ENCODE results near the gene STYXL2.

STYXL2 gene

DNA sequence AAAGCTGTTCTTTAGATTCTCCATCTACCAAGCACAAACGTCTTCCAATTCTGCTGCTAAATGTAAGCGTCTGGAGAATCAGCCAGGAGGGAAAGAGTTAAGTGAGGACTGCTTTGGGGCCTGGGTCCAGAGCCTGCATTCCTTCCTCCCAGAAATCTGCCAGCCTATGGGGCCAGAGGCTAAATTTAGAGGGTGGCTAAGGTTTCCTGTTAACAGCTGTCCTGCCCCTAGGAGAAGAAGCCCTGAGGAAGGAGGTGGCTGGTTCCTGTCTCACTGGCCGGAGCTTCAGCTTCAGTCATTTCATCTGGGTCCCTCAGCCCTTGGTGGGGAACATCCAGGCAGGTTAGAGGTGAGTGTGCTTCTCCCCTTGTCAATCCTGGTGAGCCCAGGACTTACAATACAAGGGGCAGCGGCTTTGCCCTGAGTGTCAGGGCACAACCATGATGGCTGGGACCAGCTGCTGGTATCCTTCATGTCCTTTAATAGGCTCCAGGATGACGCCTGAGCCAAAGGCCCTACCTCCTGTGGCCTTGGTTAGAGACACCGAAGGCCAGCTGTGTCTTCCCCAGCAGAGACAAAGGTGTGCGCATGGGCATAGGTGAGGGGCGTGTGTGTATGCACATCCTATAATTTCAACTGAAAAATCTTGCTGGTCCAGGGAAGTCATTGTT lies at the start of gene STYXL2:
STYXL2 (plus strand) TSS at position 230 of the 671 bp plus-strand sequence. CDS start 775 bp downstream, outside the sequence.
- DNase-seq: peak; percentile 70
- in situ Hi-C loops (cut with MboI; ENCODE audit: low pct_unique_long_range_greater_than_20kb, low sequenced_read_pairs): no loop called here

DNA sequence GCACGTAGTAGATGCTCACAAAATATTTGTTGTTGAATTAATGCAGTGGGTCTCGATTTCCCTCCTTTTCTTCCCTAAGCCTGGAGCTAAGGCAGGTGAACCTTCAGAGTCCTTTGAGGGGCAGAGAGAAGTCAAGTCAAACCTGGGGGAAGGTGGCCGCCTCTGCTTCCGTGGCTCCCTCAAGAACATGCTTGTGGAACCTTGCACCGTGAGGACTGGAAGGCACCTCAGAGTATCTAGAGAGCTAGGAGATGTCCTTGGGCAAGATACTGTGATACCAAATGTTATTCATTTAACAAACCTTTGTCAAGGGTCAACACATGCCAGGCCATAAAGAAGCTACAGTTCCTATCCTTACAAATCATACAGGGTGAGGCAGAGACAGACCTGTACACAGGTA lies 42.0 kb upstream of the STYXL2 start:
- no peak for DNase-seq
- in situ Hi-C loops (cut with MboI; ENCODE audit: low pct_unique_long_range_greater_than_20kb, low sequenced_read_pairs): loop anchor here (10.0 kb wide), 1 partner anchor 137 kb away; no protein-coding TSS in a partner anchor

DNA sequence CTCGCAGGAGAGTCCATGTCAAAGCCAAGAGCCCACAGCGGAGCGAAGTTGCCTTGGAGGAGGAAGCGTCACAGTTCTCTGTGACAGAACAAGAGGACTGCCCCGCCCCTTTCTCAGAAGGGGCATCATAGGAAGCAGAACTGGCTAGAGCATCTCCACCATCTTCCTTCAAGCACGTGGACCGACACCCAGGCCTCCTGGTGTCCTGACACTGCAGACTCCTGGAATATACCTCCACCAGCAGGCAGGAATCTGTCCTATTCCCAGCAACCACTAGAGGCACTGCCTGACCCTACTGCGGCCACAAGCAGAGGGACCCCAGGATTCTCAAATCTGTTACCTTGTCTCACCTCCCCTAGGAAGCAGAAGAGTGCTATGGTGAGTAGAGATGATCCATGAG lies 41.5 kb upstream of the STYXL2 start:
- peak; percentile 35 for DNase-seq
- in situ Hi-C loops (cut with MboI; ENCODE audit: low pct_unique_long_range_greater_than_20kb, low sequenced_read_pairs): loop anchor here (10.0 kb wide), 1 partner anchor 138 kb away; no protein-coding TSS in a partner anchor

DNA sequence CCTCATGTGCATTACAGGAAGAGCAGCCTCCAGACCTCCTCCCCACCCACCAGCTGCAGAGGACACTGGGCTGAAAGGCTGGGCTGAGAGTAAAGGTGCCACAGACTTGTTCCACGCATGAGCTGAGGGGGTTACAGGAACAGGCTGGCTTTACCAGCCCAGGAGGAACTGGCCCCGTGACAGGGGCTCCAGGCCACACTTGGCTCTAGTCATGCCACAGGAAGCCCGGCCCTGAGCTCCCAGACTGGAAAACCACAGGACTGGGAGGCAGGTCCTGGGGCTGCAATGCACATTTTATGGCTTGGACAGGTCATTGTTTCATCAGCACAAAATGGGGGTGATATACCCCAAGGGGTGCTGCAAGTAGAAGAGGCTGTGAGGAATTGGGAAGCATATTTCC lies 39.3 kb upstream of the STYXL2 start:
- no peak for DNase-seq
- in situ Hi-C loops (cut with MboI; ENCODE audit: low pct_unique_long_range_greater_than_20kb, low sequenced_read_pairs): loop anchor here (10.0 kb wide), 1 partner anchor 140 kb away; no protein-coding TSS in a partner anchor

DNA sequence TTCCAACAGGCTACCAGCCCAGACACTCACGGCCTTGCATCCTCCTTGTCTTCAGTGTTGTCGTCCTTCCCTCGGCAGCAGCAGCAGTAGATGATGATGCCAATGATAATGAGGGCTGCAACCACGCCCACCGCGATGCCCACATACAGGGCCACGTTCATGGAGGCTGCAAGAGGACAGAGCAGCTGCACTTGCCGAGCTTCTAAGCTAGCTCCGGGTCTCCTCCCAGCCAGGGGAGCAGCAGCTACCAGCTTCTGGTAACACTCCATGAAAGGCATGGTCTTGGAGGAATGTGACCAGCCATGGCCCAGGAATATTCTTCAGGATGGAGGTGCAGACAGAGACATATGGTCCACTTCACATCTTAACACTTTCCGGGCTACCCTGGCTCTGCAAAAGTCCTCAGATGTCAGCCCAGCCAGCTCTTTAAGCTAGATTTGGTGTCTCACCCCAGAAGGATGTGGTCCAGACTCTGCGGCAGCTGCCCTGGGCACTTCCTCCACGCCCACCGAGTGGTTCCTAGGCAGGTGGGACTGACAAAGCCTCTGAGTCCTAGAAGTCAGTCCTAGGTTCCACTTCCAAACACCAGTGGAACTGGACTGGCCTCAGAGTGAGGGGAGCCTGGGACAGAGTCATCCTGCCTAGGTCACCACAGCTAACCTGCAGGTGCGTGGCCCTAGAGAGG lies 38.8 kb upstream of the STYXL2 start:
- DNase-seq: no peak
- in situ Hi-C loops (cut with MboI; ENCODE audit: low pct_unique_long_range_greater_than_20kb, low sequenced_read_pairs): loop anchor here (10.0 kb wide), 1 partner anchor 140 kb away; no protein-coding TSS in a partner anchor

DNA sequence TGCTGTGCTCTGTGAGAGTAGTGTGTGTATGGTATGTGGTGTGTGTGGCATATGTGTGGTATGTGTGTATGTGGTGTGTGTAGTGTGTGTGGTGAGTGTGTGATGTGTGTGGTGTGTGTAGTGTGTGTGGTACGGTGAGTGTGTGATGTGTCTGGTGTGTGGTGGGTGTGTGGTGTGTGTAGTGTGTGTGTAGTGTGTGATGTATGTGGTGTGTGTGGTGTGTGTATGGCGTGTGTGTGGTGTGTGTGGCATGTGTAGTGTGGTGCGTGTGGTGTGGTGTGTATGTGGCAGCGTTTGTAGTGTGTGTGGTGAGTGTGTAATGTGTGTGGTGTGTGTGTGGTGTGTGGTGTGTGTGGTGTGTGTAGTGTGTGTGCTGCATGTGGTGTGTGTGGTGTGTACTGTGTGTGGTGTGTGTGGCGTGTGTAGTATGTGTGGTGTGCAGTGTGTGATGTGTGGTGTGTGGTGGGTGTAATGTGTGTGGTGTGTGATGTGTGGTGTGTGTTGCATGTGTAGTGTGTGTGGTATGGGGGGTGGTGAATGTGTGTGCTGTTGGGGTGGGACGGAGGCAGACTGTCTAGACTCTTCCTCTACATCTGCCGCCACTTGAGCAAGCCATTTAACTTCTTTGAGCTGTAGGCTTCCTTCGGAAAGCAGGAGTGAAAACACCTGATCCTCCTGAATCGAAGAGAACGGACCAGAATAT lies 37.2 kb upstream of the STYXL2 start:
- DNase-seq: no peak
- in situ Hi-C loops (cut with MboI; ENCODE audit: low pct_unique_long_range_greater_than_20kb, low sequenced_read_pairs): loop anchor here (10.0 kb wide), 1 partner anchor 142 kb away; no protein-coding TSS in a partner anchor

DNA sequence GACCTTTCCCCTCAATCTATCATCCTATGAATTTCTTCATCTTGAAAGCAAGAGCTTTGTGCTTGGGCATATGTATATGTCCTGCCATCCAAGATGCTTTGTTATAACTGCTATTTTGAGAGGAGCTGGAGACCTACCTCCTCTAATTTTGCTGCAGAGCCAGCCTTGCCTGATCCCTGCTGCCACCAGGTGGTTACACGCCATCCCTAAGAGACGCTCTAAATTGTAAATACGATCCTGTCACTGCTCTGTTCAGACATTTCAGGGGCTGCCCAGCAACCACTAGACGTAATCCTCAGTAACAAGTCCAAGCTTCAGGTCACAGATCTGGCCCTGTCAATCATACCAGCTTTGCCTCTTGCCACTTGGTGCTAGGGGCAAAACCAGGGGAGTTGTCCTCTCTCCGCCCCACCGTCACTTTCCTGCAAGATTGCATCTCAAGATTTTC lies 36.6 kb upstream of the STYXL2 start:
- in situ Hi-C loops (cut with MboI; ENCODE audit: low pct_unique_long_range_greater_than_20kb, low sequenced_read_pairs): loop anchor here (10.0 kb wide), 1 partner anchor 142 kb away; no protein-coding TSS in a partner anchor
- peak; percentile 82 for DNase-seq

DNA sequence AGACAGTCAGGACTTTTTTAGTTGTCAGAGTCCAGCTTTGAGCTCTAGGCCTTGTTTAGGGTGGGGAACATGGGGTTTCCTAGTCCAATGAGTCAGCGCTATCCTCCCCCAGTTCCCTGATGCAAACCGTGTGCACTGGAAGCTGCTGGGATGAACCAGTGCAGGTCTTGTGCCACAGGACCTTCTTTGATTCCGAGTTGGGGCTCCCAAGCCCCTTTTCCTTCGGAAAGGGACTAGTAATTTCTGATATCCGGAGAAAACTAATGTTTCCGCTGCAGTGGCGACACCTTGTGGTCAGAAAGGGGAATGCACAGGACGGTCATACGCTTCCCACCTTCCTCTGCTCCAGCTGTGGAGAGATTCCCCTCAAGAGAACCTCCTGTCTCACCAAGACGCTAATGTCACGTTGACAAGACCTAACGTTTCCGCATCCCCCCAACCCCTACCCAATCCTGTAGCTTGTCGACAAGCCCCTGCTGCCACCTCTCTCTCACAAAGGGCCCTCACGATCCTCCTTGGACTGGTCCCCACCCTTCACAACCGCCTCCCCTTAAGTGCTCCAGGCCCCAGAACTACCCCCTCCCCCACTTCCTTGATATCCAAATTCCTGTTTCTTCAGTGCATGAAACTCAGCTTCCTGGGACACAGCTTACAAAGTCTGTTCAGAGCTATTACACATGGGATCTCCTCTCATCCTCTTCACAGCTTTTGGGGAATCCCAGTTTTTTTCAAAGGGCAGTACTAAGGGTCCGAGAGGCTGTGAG lies 34.6 kb upstream of the STYXL2 start:
- DNase-seq: peak; percentile 92
- in situ Hi-C loops (cut with MboI; ENCODE audit: low pct_unique_long_range_greater_than_20kb, low sequenced_read_pairs): loop anchor here (10.0 kb wide), 1 partner anchor 144 kb away; no protein-coding TSS in a partner anchor

DNA sequence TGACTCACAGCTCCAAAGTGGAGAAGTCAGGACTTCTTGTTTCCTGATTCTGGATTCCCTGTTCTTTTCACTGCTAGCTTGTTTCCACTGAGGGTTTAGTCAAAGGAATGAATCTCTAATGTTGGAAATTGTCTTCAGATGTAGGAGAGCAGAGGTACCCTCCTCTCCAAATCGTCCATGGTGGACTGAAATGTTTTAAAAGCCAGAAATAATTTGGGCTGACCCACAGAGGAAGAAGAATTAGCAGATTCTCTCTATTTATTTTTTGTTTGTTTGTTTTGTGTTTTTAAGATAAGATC lies 34.1 kb upstream of the STYXL2 start:
- no peak for DNase-seq
- in situ Hi-C loops (cut with MboI; ENCODE audit: low pct_unique_long_range_greater_than_20kb, low sequenced_read_pairs): loop anchor here (10.0 kb wide), 3 partner anchors 65 to 155 kb away; no protein-coding TSS in a partner anchor

DNA sequence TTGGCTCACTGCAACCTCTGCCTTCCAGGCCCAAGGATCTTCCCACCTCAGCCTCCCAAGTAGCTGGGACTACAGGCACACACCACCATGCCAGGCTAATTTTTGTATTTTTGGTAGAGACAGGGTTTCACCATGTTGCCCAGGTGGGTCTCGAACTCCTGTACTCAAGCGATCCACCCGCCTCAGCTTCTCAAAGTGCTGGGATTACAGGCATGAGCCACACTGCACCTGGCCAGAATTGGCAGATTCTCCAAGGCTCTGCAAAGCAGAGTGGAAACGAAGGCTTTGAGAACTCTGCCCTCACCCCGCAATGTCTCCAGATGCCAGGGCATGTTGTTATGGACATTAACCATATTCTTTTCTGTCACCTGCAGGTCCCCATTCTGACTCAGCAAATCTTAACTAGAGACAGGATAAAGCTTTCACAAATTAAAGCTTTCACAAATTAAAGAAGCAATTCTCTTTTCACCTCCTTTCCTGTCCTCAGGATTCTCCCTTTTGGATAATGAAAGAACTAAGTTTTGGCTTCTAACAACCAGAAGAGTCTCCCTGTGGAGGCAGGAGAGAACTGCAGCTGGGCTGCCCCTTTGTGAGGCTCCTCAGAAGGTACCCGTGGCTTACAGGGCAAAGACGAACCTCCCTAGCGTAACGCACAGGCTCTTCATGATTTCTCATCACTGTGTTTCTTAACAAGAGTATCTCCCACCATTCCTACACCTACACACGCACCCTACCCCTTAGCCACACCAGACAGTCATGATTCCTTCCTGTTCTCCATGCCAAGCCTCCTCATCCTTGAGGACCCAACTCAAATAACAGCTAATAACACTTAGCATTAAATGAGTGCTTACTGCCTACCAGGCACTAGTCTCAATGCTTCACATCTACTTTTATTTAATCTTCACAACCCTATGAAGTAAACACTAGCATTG lies 33.5 kb upstream of the STYXL2 start:
- no peak for DNase-seq

DNA sequence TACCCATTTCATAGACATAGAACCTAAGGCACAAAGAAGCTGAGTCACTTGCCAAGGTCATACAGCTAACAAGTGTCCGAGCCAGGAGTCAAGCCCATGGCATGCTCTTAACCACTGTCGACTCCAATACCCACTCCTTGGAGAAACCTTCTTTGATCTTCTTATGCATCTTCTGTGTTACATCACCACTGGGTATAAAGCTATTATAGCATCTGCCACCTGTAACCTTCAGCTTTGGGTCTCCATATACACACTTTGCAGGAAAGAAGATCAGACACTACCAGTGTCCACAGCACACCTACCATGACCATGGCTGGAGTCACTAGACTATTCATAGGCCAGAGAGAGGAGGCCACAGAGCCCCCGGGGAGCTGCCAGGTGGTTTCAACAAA lies 32.8 kb upstream of the STYXL2 start:
- DNase-seq: no peak
- in situ Hi-C loops (cut with MboI; ENCODE audit: low pct_unique_long_range_greater_than_20kb, low sequenced_read_pairs): loop anchor here (10.0 kb wide), 2 partner anchors 64 to 154 kb away; no protein-coding TSS in a partner anchor

More for the DNA sequence above, 33.5 kb upstream of the STYXL2 start:
- in situ Hi-C loops (cut with MboI; ENCODE audit: low pct_unique_long_range_greater_than_20kb, low sequenced_read_pairs): loop anchor here (10.0 kb wide), 2 partner anchors 64 to 154 kb away; no protein-coding TSS in a partner anchor

DNA sequence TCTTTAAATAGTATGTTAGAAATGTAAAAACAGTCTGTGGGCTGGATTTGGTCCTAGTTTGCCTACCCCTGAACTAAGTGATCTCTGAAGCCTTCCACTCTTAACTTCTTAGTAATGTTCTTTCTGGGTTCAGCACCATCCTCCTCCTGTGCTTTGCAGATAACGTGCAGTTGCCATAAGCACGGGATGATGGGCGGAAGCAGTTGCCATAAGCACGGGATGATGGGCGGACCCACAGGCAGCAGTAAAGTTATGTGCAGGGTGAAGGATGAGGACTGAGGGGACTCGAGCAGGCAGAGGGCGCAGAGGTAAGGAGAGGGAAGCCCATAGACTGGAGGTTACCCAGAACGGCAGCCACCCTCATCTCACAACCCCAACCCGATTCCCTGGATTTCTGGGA lies 29.3 kb upstream of the STYXL2 start:
- in situ Hi-C loops (cut with MboI; ENCODE audit: low pct_unique_long_range_greater_than_20kb, low sequenced_read_pairs): loop anchor here (10.0 kb wide), 2 partner anchors 60 to 150 kb away; no protein-coding TSS in a partner anchor
- DNase-seq: no peak

DNA sequence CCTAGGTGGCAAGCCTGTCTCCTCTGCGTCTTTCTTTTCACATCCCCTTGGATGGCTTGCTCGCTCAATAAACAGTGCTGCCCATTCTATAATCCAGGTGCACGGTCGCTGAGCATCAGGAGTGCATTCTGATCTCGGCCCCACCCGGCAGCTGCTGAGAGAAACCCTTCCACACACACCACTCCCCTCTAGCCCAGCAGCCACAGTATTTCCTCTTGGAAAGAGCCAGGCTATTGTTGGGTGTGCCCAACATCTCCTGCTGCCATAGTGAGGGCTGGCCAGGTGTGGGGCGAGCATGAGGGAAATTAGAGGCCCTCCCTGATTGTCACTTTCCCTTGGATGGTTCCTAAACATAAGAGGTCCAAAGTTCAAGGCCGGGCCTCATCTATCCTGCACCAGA lies 28.4 kb upstream of the STYXL2 start:
- in situ Hi-C loops (cut with MboI; ENCODE audit: low pct_unique_long_range_greater_than_20kb, low sequenced_read_pairs): loop anchor here (10.0 kb wide), 2 partner anchors 59 to 149 kb away; no protein-coding TSS in a partner anchor
- no peak for DNase-seq

DNA sequence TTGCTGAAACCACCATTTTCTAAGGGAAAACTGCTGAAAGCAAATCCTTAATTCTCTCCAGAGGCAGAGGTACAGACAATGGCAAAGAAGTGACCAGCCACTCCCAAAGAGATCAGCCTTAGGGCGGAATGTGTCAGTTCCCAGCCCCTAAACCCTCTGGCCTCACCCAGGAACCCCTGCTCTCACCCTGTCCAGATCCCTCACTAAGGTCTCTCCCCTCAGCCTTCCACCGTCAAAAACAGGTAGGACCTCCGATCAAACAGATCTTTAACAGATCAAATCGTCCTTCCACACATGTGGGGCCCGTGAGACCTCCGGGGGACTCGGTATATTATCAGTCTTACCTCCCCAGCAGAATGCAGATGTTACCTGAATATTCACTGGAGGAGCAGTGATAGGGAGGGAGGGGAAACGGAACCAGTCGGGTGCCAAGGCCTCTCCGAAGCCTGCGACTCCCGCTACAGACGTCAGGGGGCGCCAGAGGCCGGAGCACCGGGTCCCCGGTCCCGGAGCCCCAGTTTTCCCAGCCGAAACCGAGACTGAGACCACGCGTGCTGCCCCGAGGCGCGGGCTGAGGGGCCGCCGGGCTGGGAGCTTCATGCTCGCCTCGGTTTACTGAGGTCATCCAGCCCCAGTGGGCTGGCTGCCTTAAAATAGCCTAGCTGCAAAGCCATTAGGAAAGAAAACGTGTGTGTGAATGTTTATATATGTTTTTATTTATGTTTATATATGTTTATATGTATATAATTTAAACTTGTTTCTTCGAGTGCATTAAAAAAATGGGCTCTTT lies 27.3 kb upstream of the STYXL2 start:
- DNase-seq: peak; percentile 87
- in situ Hi-C loops (cut with MboI; ENCODE audit: low pct_unique_long_range_greater_than_20kb, low sequenced_read_pairs): loop anchor here (10.0 kb wide), 2 partner anchors 58 to 148 kb away; no protein-coding TSS in a partner anchor

DNA sequence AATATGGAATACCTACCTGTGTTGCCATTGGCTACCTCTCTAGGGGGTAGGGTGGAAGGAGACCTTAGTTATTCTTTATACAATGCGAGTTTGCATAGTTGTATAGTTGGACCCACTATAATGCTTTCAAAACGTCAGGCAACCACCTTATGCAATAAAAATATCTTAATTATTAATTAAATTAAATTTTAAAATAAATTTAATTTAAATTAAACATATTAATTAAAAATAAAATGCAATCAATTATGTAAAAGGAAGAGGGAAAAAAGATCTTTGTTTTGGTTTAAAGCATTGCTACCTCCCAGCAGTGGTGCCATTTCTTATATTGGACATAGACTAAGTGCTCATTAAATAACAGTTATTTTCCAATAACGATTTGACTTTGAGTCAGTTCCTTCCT lies 26.0 kb upstream of the STYXL2 start:
- in situ Hi-C loops (cut with MboI; ENCODE audit: low pct_unique_long_range_greater_than_20kb, low sequenced_read_pairs): loop anchor here (10.0 kb wide), 2 partner anchors 57 to 147 kb away; no protein-coding TSS in a partner anchor
- no peak for DNase-seq

DNA sequence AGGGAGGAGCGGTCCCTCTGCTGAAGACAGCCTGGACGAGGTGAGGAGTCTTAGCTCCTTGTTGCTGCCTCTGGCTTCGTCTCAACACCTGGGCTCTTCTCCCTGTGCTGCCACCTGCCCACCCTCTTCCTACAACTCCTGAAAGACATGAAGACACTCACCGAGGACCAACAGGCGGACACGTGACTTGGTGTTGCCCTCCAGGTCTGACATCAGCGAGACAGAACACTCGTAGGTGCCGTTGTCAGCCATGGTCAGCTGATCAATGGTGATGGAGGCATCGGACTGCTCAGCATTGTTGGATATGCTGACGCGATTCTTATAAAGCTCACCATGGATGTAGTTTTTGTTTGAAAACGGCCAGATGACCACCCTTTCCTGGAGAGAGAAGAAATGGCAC lies 25.1 kb upstream of the STYXL2 start:
- no peak for DNase-seq

DNA sequence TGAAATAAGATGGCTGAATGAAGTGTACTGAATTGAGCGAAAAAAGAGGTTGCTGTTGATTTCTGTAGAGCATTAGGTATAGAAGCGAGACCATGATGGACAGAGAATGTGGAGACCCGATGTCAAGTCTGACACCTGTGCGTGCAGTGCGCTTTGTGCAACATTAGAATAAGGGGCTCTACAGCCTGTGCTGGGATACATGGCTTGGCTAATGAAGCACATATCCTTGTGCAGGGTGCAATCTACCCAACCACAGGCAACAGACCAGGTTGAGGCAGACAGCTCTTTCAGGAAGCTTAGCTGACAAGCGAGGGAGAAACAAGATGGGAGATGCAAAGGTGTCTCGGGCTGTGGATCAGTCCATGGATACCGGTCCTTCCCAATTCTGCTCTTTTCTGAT lies 22.6 kb upstream of the STYXL2 start:
- no peak for DNase-seq
- in situ Hi-C loops (cut with MboI; ENCODE audit: low pct_unique_long_range_greater_than_20kb, low sequenced_read_pairs): no loop called here

More for the DNA sequence above, 25.1 kb upstream of the STYXL2 start:
- in situ Hi-C loops (cut with MboI; ENCODE audit: low pct_unique_long_range_greater_than_20kb, low sequenced_read_pairs): loop anchor here (10.0 kb wide), 2 partner anchors 56 to 146 kb away; no protein-coding TSS in a partner anchor

Data from KBM-7 (cell line).